ENCODE data around the gene ARHGAP32. TPM values are rescaled to one million over a fixed set of nuclear protein-coding genes. Genes with fewer than 3 reads are reported as not detected.

The ARHGAP32 gene
- total and polyA plus RNA-seq, 2 donors (not counting 1 experiment from before 2014, with no cell fraction given) = 4.0 to 9.6 TPM

DNA sequence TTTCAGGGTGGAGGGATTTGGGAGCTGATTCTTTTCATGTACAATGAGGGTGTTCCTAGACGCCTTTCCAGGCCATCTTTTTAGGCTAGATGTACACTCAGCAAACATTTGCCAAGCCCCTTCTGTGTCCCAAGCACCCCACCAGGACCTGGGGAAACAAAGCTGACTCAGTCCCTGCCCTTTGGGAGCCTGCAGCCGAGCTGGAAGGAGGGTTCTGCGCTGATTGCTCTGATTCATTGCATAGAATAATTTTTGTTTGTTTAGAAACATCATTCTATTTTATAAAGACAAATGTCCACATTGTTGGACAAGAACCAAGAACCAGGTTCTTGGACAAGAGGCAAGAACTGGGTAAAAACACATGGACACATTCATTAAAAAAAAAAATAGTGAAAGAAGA is 266.1 kb downstream of the ARHGAP32 start:
- H3K4me3 ChIP-seq (replicated peaks in 1 of 4; ENCODE audit: control extremely low read depth in 1 of 4, insufficient read depth in 1 of 4, low read depth in 3 of 4, low read length in 4 of 4) = no peak overlapping the region
- H3K9me3 ChIP-seq (ENCODE audit: control insufficient read depth, insufficient read depth, low read depth, low read length) = no peaks in the 10 kb centered on the region
- H3K27ac ChIP-seq (ENCODE audit: insufficient read depth, low read length) = no peak overlapping the region
- no peaks in the 10 kb centered on the region for H4K20me1 ChIP-seq (ENCODE audit: control insufficient read depth, extremely low read depth, insufficient read depth, low read length)
- no peaks in the 10 kb centered on the region for H3K79me2 ChIP-seq (ENCODE audit: control insufficient read depth, insufficient read depth, low read length)
- DNase-seq (ENCODE audit: low read depth in 2 of 2) = no peak
- no peak for TF ChIP-seq EZH2 (IDR thresholded peaks at IDR 0.05; ENCODE audit: low read length, missing control alignments)
- TF ChIP-seq, protein P1, sequence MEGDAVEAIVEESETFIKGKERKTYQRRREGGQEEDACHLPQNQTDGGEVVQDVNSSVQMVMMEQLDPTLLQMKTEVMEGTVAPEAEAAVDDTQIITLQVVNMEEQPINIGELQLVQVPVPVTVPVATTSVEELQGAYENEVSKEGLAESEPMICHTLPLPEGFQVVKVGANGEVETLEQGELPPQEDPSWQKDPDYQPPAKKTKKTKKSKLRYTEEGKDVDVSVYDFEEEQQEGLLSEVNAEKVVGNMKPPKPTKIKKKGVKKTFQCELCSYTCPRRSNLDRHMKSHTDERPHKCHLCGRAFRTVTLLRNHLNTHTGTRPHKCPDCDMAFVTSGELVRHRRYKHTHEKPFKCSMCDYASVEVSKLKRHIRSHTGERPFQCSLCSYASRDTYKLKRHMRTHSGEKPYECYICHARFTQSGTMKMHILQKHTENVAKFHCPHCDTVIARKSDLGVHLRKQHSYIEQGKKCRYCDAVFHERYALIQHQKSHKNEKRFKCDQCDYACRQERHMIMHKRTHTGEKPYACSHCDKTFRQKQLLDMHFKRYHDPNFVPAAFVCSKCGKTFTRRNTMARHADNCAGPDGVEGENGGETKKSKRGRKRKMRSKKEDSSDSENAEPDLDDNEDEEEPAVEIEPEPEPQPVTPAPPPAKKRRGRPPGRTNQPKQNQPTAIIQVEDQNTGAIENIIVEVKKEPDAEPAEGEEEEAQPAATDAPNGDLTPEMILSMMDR (conservative IDR thresholded peaks at IDR 0.05 in 1 of 2, IDR thresholded peaks at IDR 0.05 in 1 of 2; ENCODE audit: low read depth in 1 of 2, low read length in 2 of 2) = no peak
- no peak overlapping the region for H3K4me2 ChIP-seq (ENCODE audit: extremely low read depth, insufficient read depth, low read length)
- no peak overlapping the region for H3K9ac ChIP-seq (ENCODE audit: insufficient read depth, low read length)
- no peaks in the 10 kb centered on the region for H3K27me3 ChIP-seq (ENCODE audit: control insufficient read depth, insufficient read depth, low read length)
- no peaks in the 10 kb centered on the region for H3K4me1 ChIP-seq (ENCODE audit: control insufficient read depth, extremely low read depth, insufficient read depth, low read length)
- no peak overlapping the region for H2AFZ ChIP-seq (ENCODE audit: low read length)
- H3K36me3 ChIP-seq (ENCODE audit: control insufficient read depth, insufficient read depth, low read length) = no peaks in the 10 kb centered on the region

GRCh38 chr11:128925250-128925600 is 266.9 kb downstream of the ARHGAP32 start:
- Histone ChIP-seq H3K27ac (ENCODE audit: insufficient read depth, low read length) (no peak overlapping the region), H3K4me1 (ENCODE audit: control insufficient read depth, extremely low read depth, insufficient read depth, low read length) (no peaks in the 10 kb centered on the region), H3K9me3 (ENCODE audit: control insufficient read depth, insufficient read depth, low read depth, low read length) (no peaks in the 10 kb centered on the region), H3K36me3 (ENCODE audit: control insufficient read depth, insufficient read depth, low read length) (no peaks in the 10 kb centered on the region), H4K20me1 (ENCODE audit: control insufficient read depth, extremely low read depth, insufficient read depth, low read length) (no peaks in the 10 kb centered on the region), H3K4me2 (ENCODE audit: extremely low read depth, insufficient read depth, low read length) (no peak overlapping the region), H3K79me2 (ENCODE audit: control insufficient read depth, insufficient read depth, low read length) (no peaks in the 10 kb centered on the region), H3K9ac (ENCODE audit: insufficient read depth, low read length) (no peak overlapping the region), H3K27me3 (ENCODE audit: control insufficient read depth, insufficient read depth, low read length) (no peaks in the 10 kb centered on the region), H2AFZ (ENCODE audit: low read length) (no peak overlapping the region), H3K4me3 (replicated peaks in 1 of 4; ENCODE audit: control extremely low read depth in 1 of 4, insufficient read depth in 1 of 4, low read depth in 3 of 4, low read length in 4 of 4) (no peak overlapping the region)
- DNase-seq (ENCODE audit: low read depth in 2 of 2) = no peak
- no peak for TF ChIP-seq EZH2 (IDR thresholded peaks at IDR 0.05; ENCODE audit: low read length, missing control alignments)
- TF ChIP-seq, protein P1 (conservative IDR thresholded peaks at IDR 0.05 in 1 of 2, IDR thresholded peaks at IDR 0.05 in 1 of 2; ENCODE audit: low read depth in 1 of 2, low read length in 2 of 2) = no peak

- DNase-seq (ENCODE audit: low read depth in 2 of 2) = no peak
- no peaks in the 10 kb centered on the region for H4K20me1 ChIP-seq (ENCODE audit: control insufficient read depth, extremely low read depth, insufficient read depth, low read length)
- no peaks in the 10 kb centered on the region for H3K4me1 ChIP-seq (ENCODE audit: control insufficient read depth, extremely low read depth, insufficient read depth, low read length)
- no peaks in the 10 kb centered on the region for H3K27me3 ChIP-seq (ENCODE audit: control insufficient read depth, insufficient read depth, low read length)
- TF ChIP-seq, protein P1 (conservative IDR thresholded peaks at IDR 0.05 in 1 of 2, IDR thresholded peaks at IDR 0.05 in 1 of 2; ENCODE audit: low read depth in 1 of 2, low read length in 2 of 2) = no peak
- TF ChIP-seq EZH2 (IDR thresholded peaks at IDR 0.05; ENCODE audit: low read length, missing control alignments) = no peak
- H3K9me3 ChIP-seq (ENCODE audit: control insufficient read depth, insufficient read depth, low read depth, low read length) = no peaks in the 10 kb centered on the region
- H3K4me2 ChIP-seq (ENCODE audit: extremely low read depth, insufficient read depth, low read length) = no peak overlapping the region
- no peaks in the 10 kb centered on the region for H3K36me3 ChIP-seq (ENCODE audit: control insufficient read depth, insufficient read depth, low read length)
- no peak overlapping the region for H2AFZ ChIP-seq (ENCODE audit: low read length)
- H3K27ac ChIP-seq (ENCODE audit: insufficient read depth, low read length) = no peak overlapping the region
- no peak overlapping the region for H3K4me3 ChIP-seq (replicated peaks in 1 of 4; ENCODE audit: control extremely low read depth in 1 of 4, insufficient read depth in 1 of 4, low read depth in 3 of 4, low read length in 4 of 4)
- H3K79me2 ChIP-seq (ENCODE audit: control insufficient read depth, insufficient read depth, low read length) = no peaks in the 10 kb centered on the region
- H3K9ac ChIP-seq (ENCODE audit: insufficient read depth, low read length) = no peak overlapping the region
Observed at GRCh38 chr11:128924510-128925249, 267.4 kb downstream of the ARHGAP32 start.

All from fibroblast of lung (primary cell).